ENCODE measurements around the gene PARVA.

DNA sequence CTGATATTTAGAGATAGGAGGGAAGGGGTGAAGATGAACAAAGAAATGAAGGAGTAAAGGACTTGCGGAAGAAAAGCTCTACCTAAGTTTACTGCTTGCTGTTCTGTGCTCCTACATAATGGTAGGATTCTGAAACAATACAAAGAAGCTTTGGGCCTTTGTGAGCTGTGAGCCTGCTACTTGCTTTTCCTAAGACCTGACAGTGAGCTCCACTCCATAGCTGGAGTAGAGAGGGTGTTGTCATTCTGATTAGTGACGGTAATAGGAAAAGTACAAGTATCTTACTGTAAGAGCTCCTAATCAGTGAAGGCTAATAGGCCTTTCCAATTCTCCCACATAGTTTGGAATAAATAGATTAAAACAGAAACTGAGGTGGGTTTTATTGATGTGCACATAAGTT, 75.9 kb downstream of the PARVA start:
- no peak for TF ChIP-seq CTCF (IDR thresholded peaks at IDR 0.05)
- no peak for TF ChIP-seq POLR2AphosphoS5 (IDR thresholded peaks at IDR 0.05)
- TF ChIP-seq EP300 (IDR thresholded peaks at IDR 0.05) = no peak
- no peak for TF ChIP-seq POLR2A (IDR thresholded peaks at IDR 0.05)

Measured in gastroesophageal sphincter (tissue), 3 donors.